NK-92 treated with Interleukin-12 subunit alpha and Interleukin-12 subunit beta, amount 100 ng/mL, for 24 hours (cell line): Measurements from ENCODE around the gene SIK2.
"Not testable (repeated sequence)": the region's sequence is repeated elsewhere in the genome, so short reads cannot be mapped to it uniquely, and the experiment has no call there.

Experiments used
- DNase-seq: peaks from one replicate; lab custom pipeline; 2025; lab: John Stamatoyannopoulos, UW

SIK2 gene

GRCh38 chr11:111624608-111625007 lies 22.4 kb downstream of the SIK2 start:
- no peak for DNase-seq

GRCh38 chr11:111627591-111627990 lies 25.3 kb downstream of the SIK2 start:
- no peak for DNase-seq

- DNase-seq, result no peak
Observed at GRCh38 chr11:111629499-111629898, 27.2 kb downstream of the SIK2 start.

GRCh38 chr11:111631024-111631665 lies 28.9 kb downstream of the SIK2 start:
- DNase-seq, result no peak

DNA sequence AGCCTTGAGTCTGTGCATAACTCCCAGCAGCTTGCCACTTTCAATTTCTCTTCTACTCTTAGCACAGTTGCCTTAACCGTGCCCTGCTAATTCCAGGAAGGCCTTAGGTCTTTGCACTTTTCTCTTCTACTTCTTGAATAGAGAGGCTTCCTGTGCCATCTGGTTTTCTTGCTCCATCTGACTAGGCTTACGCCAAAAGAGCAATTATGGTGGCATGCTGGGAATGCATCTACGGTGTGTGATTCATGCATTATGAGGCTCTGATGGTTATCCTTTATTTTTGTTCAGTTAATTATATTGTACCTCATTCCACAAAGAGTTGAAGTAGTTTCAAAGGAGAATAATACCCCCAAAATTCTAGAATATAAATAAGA lies 29.4 kb downstream of the SIK2 start:
- no peak for DNase-seq

DNA sequence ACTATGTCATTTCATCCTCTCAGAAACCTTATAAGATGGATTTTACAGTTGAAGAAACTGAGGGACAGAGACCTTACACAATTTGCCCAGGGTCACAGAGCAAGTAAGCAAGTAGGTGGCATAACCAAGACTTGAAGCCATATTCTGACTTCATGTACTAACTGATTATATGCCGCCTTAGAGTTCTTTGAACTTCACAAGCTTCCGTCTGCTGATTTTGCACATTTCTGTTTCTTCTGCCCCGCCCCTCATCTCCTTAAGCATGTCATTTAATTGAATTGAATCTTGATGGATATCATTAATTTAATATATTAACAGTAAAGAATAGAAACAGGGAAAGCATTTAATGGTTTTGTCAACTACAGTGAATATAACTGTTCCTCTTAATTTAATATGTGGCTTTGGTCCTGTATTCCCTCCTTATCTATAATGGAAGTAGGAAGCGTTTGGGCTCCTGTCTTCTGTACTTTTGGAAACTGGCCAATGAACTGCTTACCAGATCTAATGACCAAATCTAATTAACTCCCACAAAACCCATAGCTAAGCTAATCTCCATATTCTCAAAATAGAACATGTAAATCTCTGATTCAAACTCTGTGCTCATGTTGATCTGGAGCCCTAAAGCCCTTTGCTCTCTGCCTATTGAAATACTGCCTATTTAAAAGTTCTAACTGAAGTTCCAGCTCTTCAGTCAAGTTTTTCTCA lies 30.4 kb downstream of the SIK2 start:
- DNase-seq, result no peak

DNA sequence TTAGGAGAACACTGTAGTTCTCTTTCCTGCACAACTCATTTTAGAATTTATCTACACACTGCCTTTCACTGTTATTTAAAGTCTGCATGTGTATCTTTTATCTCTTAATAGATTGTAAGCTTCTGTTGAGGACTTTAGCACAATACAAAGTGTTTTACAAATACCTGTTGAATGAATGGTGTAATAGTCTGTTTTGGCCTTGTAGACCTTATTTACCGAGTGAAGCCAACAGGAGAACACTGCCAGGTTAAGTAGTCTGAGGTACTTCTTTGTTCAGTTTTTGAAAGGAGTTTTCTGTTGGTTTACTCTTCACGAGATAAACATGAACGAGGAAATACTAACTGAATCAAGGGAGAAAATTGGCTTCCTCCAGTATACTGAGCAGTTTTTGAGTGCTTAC lies 31.0 kb downstream of the SIK2 start:
- no peak for DNase-seq

DNA sequence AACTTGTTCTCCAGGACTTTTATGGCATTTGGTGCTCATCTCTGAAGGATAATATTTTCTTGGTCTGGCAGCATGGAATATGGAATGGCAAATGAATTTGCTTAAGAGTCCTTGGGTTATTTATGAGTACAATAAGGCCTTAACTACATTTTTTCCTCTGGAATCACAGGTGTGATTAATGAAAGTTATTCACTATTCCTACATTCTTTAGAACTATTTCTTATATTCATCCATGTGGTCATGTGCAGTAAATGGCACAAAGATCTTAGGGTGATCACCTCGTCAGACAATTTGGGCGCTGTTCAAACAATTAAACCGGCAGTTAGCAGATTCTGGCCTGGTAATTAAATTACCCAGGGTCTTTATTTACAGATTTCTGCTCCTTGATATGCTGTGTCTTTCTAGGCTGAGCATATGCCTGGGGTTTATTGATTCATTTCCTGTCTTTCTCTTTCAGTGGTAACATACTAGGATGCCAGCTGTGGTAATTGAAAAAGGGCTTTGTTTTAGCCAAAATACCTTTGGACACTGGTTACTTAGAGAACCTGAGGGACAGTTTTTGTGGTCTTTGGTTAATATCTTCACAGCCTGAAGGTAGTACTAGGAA lies 31.6 kb downstream of the SIK2 start:
- no peak for DNase-seq

GRCh38 chr11:111634981-111635705 lies 32.9 kb downstream of the SIK2 start:
- no peak for DNase-seq

DNA sequence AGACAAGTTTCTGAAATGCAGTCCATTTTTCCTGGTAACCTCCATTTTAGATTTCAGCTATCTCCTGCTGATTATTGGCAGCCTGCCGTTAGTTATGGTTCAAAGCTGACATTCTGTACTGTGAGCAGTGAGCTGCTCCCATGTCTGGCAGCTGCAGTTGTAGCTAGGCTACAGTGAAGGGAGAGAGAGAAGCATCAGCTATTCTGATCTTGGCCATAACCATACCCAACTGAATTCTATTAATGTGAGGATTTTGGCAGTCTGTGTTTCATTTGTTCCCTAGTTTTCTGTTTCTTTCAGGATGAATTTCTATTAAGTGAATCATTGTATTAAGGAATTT lies 33.4 kb downstream of the SIK2 start:
- no peak for DNase-seq

- DNase-seq, result no peak
Observed at GRCh38 chr11:111637885-111638284, 35.6 kb downstream of the SIK2 start.

DNA sequence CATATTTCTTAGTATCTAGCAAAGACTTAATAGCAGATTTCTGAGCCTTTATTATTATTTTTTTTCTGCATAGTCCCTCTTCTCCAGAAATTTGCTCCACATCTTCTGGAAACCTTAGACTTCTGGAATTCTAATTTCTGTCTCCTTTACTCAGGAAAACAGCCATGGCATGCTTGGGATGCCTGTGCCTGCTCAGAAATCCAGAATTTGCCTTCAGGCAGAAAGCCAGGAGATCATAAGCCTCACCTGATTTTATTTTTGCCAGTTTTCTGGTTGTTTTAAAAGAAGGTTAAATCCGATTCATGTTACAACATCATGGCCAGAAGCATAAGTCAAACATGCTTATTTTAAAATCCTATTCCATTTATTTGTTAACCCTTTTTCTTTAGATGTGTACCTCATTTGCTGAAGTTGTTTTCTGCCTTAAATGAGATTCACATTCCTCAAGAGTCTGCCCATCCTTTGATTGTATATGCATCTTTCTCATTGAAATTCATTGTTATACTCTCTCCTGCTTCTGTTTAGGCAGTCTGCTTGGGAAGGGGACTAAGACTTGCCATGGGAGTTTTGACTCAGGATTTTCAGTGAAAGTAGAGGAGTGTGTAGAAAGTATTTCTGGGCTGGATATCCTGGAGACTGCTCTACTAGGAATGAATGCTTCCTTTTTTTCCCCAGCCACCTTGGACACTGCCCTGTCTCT lies 37.1 kb downstream of the SIK2 start:
- DNase-seq, result no peak

DNA sequence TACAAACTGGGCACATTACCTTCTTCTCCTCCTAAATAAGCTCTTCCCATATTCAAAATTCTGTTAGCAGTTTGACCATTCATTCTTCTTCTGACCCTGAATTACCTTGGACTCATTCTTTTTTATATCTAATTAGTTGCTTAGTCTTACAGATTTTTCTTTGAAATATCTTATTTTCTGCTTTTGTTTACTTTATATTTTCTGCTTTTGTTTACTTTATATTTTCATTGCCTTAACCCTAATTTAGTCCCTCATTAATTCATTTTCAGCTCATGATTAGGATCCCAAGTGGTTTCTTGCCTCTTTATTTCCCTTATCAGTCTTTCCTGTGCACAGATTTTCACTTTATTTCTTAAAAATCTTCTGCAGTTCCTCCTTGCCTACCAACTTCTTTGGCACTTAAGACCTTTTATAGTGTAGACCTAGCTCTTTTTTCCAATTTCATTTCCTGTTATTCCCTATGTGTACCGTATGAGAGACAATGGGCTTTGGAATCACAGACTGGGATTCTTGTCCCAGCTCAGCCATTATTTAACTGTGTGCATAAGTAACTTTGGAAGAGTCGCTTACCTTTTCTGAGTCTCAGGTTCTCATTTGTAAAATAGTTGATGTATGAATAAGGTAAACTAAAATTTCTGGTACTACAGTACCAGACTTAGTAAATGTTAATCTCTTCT lies 39.2 kb downstream of the SIK2 start:
- no peak for DNase-seq

DNA sequence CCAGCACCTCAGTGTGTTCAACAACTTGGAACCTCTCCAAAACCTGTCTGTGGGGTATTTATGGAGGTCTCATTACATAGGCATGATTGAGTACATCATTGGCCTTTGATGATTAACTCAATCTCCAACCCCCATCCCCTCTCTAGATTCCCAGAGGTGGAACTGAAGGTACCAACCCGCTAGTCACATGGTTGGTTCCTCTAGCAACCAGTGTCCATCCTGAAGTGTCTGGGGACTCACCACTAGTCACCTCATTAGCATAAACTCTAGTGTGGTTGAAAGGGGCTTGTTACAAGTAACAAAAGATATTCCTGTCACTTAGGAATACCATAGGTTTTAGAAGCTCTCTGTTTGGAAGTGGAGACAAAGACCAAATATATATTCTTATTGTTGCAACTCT lies 40.3 kb downstream of the SIK2 start:
- DNase-seq, result no peak

DNA sequence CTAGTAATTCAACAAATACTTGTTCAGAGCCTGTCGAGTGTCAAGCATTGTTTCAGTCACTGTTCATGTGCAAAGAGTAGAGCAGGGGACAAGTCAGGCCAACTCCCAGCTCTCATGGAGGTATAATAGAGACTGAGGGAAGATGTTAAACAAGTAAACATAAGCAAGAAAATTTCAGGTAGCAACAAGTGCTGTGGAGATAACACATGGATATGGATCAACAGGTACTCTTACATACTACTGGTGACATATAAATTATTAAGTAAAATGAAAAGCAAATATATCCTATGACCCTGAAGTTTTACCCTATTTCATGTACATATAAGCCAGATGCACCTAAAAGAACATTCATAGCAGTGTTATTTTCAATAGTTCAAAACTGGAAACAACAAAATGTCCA lies 42.7 kb downstream of the SIK2 start:
- DNase-seq, result no peak

DNA sequence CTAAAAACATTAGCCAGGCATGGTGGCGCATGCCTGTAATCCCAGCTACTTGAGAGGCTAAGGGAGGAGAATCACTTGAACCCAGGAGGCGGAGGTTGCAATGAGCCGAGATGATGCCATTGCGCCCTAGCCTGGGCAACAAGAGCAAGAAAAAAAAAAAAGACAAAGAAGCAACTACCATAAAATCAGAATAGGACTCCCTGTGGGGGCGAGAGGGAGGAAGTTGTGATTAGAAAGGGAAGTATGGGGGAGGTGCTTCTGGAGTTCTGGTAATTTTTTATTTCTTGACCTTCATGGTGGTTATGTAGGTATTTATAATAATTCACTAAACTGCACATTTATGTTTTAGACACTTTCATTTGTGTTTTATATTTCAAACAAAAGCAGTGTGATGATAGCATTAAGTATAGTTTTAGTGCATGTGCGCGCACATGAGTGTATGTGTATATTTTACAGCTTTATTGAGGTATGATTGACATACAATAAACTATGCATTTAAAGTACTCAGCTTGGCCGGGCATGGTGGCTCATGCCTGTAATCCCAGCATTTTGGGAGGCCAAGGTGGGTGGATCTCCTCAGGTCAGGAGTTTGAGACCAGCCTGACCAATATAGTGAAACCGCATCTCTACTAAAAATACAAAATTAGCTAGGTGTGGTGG lies 43.5 kb downstream of the SIK2 start:
- DNase-seq, result no peak

DNA sequence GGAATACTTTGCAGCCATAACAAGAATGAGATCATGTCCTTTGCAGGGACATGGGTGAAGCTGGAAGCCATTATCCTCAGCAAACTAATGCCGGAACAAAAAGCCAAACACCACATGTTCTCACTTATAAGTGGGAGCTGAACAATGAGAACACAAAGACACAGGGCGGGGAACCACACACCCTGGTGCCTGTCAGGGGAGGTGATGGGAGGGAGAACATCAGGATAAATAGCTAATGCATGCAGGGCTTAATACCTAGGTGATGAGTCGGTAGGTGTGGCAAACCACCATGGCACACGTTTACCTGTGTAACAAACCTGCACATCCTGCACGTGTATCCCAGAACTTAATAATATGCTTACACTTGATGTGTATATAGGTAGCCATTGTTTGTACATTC lies 49.1 kb downstream of the SIK2 start:
- DNase-seq, result not testable (repeated sequence)

GRCh38 chr11:111652184-111652583 lies 49.9 kb downstream of the SIK2 start:
- DNase-seq, result no peak

DNA sequence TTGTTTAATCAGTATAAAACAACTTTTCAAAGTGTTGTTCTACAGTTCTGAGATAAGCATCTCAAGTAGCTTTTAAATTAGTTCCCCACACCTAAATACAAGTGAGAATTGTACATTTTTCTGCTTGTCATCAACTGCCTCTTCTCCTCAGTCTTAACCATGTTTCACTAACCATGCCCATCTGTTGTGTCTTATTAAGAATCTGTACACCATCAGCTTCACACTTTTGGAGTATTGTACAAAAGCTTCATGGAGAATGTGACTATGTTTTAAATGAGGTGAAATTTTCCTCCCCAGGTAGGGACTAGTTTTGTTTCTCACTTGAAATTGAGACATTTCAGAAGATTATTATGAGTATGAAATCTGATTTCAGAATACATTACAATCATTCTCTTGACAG lies 52.4 kb downstream of the SIK2 start:
- DNase-seq, result no peak

DNA sequence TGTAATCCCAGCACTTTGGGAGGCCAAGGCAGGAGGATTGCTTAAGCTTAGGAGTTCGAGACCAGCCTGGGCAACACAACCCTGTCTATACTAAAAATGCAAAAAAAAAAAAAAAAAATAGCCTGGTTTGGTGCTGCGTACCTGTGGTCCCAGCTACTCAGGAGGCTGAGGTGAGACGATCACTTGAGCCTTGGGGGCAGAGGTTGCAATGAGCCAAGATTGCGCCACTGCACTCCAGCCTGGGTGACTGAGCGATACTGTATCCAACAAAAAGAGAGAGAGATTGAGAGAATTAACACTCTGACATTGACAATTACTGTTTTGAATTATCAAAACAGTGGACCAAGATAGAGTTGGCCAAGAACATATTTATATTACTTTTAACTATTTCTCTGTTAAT lies 53.7 kb downstream of the SIK2 start:
- no peak for DNase-seq

GRCh38 chr11:111657905-111658304 lies 55.7 kb downstream of the SIK2 start:
- DNase-seq, result not testable (repeated sequence)
